GM12878 (cell line): ENCODE measurements around the gene STYXL1. TPM values are rescaled to one million over a fixed set of nuclear protein-coding genes. Genes with fewer than 3 reads are reported as not detected.
"Not testable (repeated sequence)": the region's sequence is repeated elsewhere in the genome, so short reads cannot be mapped to it uniquely, and the experiment has no call there.

Experiments used
- ATAC-seq: fragments of 200-7000 bp; cut with Tn5 transposase; 3 replicates; pipeline ENCODE4 v1.9.1; 2020; ENCODE audit warnings: mild to moderate bottlenecking, moderate library complexity
- BruUV-seq: library from RNA; stranded (reverse); fragments of 400-500 nt; replicated peaks from 2 replicates; lab custom pipeline; 2021; lab: Mats Ljungman, UMichigan
- CTCF ChIA-PET: fragments of 300-600 bp; sonication (Branson Sonifier 250); formaldehyde crosslinking; extraction: SDS; loops from one replicate; lab custom pipeline; 2021; ENCODE audit warnings: inconsistent platforms; lab: Yijun Ruan, JAX
- POLR2A ChIA-PET: fragments of 350-600 bp; formaldehyde crosslinking; extraction: SDS; loops from one replicate; lab custom pipeline; 2021; ENCODE audit warnings: inconsistent platforms; lab: Charles Lee
- RAD21 ChIA-PET: fragments of 300-600 bp; sonication (Branson Sonifier 250); formaldehyde crosslinking; loops from one replicate; lab custom pipeline; 2023; ENCODE audit warnings: antibody characterized with exemption; ENCODE audit not compliant: unreplicated experiment; lab: Charles Lee
- SMC1A ChIA-PET: fragments of 300-600 bp; sonication (Branson Sonifier 250); formaldehyde crosslinking; loops from one replicate; lab custom pipeline; 2023; ENCODE audit not compliant: unreplicated experiment, uncharacterized antibody; lab: Charles Lee
- DNase-seq: peaks from one replicate; pipeline ENCODE4 v3.0.0-alpha.2; 2011; ENCODE audit warnings: low read depth, low spot score
- FAIRE-seq: peaks from 3 replicates; lab custom pipeline; 2011; peaks lifted over from hg19 to GRCh38; lab: Jason Lieb, UNC
- H2AFZ ChIP-seq: 2 replicates; pipeline ENCODE4 v1.6.0; 2011; ENCODE audit warnings: low read depth, low read length, control low read depth; ENCODE audit not compliant: control insufficient read depth
- H3K27ac ChIP-seq: 2 replicates; pipeline ENCODE4 v1.5.1; 2011; ENCODE audit warnings: control low read depth; ENCODE audit not compliant: control insufficient read depth, insufficient read depth
- H3K27me3 ChIP-seq, 2 experiments: replicated peaks in 1 of 2; 2 replicates each; pipeline versions ENCODE4 v1.6.0 to v1.6.1; 2011; ENCODE audit warnings: low read length in 1 of 2; ENCODE audit not compliant: control insufficient read depth in 2 of 2, insufficient read depth in 2 of 2
- H3K36me3 ChIP-seq, 2 experiments: 2 replicates each; pipeline ENCODE4 v1.5.1; 2011; ENCODE audit warnings: low read length in 1 of 2; ENCODE audit not compliant: control insufficient read depth in 2 of 2, insufficient read depth in 2 of 2
- H3K4me1 ChIP-seq: 2 replicates; pipeline ENCODE4 v1.6.1; 2011; ENCODE audit warnings: mild to moderate bottlenecking, low read length, moderate library complexity, mixed read lengths; ENCODE audit not compliant: control insufficient read depth, insufficient read depth
- H3K4me2 ChIP-seq: 2 replicates; pipeline ENCODE4 v1.6.0; 2011; ENCODE audit warnings: control low read depth; ENCODE audit not compliant: control insufficient read depth, insufficient read depth
- H3K4me3 ChIP-seq: fragments of 200-600 bp; sonication (generic); 2 replicates; pipeline ENCODE4 v1.5.1; 2016
- H3K79me2 ChIP-seq: 2 replicates; pipeline ENCODE4 v1.6.0; 2011; ENCODE audit warnings: low read length; ENCODE audit not compliant: control insufficient read depth, insufficient read depth
- H3K9ac ChIP-seq: 2 replicates; pipeline ENCODE4 v1.8.0; 2011; ENCODE audit warnings: low read length, control low read depth, mixed read lengths; ENCODE audit not compliant: control insufficient read depth, insufficient read depth
- H3K9me3 ChIP-seq: replicated peaks from 3 replicates; pipeline ENCODE4 v1.5.1; 2011; ENCODE audit warnings: mild to moderate bottlenecking, low read length; ENCODE audit not compliant: control insufficient read depth, insufficient read depth
- H4K20me1 ChIP-seq: 2 replicates; pipeline ENCODE4 v1.6.0; 2011; ENCODE audit not compliant: control insufficient read depth, insufficient read depth
- CBX3 ChIP-seq: fragments of 200-600 bp; sonication (generic); IDR thresholded peaks from 2 replicates; pipeline ENCODE4 v1.6.1; 2016; ENCODE audit warnings: low read depth, borderline replicate concordance
- GATAD2B ChIP-seq: fragments of 450-650 bp; conservative IDR thresholded peaks from 2 replicates; pipeline ENCODE4 v1.6.1; 2017; ENCODE audit warnings: low read depth, mild to moderate bottlenecking, moderate library complexity
- NR2C2 ChIP-seq: IDR thresholded peaks from 2 replicates; pipeline ENCODE4 v1.6.1; 2011; ENCODE audit warnings: borderline replicate concordance, low read depth; ENCODE audit not compliant: control insufficient read depth, insufficient read length
- RCOR1 ChIP-seq: conservative IDR thresholded peaks from 2 replicates; pipeline ENCODE4 v1.6.1; 2012; ENCODE audit warnings: low read depth, low read length, improper control_type of control experiment
- WGBS: methylation state at CpG from one replicate; pipeline ENCODE4 v1.1.6; 2016; ENCODE audit warnings: low lambda C conversion rate; ENCODE audit not compliant: insufficient replicate concordance, insufficient coverage; ENCODE audit errors: missing lambda C conversion rate; 5-methylcytosine and 5-hydroxymethylcytosine counted together
- in situ Hi-C: fragments of 300-500 bp; cut with MboI; formaldehyde crosslinking; loops from 9 replicates; pipeline ENCODE4 v1.14.3; 2018; ENCODE audit warnings: mixed read lengths
- intact Hi-C: fragments of 100-400 bp; cut with micrococcal nuclease; formaldehyde crosslinking; loops from one replicate; pipeline ENCODE4 v1.14.2; 2022; ENCODE audit not compliant: unreplicated experiment
- polyA plus RNA-seq, 11 experiments: library from polyadenylated mRNA; depleted of rRNA in 4 of 11; unstranded in 6 of 11; stranded (reverse) in 5 of 11; fragments of >200 nt; fragmentation: Nextera tagmentation in 4 of 11; fragmentation: Illumina TruSeq in 1 of 11; extraction: Ambion mirVana in 4 of 11; extraction: Trizol in 1 of 11; gene quantifications; 1 replicate in 1 of 11; 2 replicates in 10 of 11; pipeline versions ENCODE4 v1.2.1 to v1.2.3, GENCODE V29; 2011 to 2016; ENCODE audit warnings: inconsistent platforms in 2 of 11, missing spikeins in 2 of 11, low read depth in 1 of 11
- total RNA-seq, 4 experiments: library from RNA; depleted of rRNA in 3 of 4; stranded (reverse); fragments of >200 nt in 3 of 4; fragmentation: Illumina TruSeq in 1 of 4; extraction: Trizol in 1 of 4; gene quantifications; 2 replicates each; pipeline versions ENCODE4 v1.2.1 to v1.2.3, GENCODE V29; 2013 to 2021

The STYXL1 gene
- total and polyA plus RNA-seq, 10 of the 15 experiments (the other 5 are each of a cell fraction or from before 2014, with no cell fraction given): 18.4 to 65.9 (median 40.7) TPM

DNA sequence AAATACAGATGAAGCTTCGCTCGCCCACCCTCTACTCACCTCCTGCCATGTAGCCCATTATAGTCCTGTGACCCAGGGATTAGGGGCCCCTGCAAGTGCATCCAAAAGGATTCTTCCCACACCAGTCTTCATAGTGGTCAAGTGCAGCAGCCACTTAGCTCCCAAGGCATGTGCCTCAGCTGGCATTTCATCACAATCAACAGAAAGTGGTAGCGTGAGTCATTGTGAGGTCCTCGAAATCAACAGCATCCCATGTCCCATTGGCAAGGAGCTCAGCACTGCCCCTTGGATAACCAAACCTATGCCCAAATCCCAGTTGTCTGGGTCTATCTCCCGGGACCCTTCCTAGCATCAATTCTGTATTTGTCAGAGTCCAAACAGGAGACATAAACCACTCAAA is 45.7 kb upstream of the STYXL1 start:
- H3K79me2 ChIP-seq, BruUV-seq, CTCF ChIA-PET, ATAC-seq, H3K4me1 ChIP-seq, H3K9me3 ChIP-seq, H3K27ac ChIP-seq, FAIRE-seq, H4K20me1 ChIP-seq, SMC1A ChIA-PET, H3K9ac ChIP-seq, H3K4me3 ChIP-seq, in situ Hi-C loops, H3K4me2 ChIP-seq, H3K36me3 ChIP-seq, RAD21 ChIA-PET, DNase-seq, H3K27me3 ChIP-seq, H2AFZ ChIP-seq: not testable (repeated sequence)
- POLR2A ChIA-PET: interaction anchor here (0.6 kb wide), 2 partner anchors 85 to 327 kb away, joined by 3 to 4 read pairs; no protein-coding TSS in a partner anchor
- 37% methylated on average over 5 of the region's 5 CpGs for WGBS
- intact Hi-C loops: loop anchor here (5.0 kb wide), 1 partner anchor 49 kb away; no protein-coding TSS in a partner anchor

- intact Hi-C loops (loop anchor here (5.0 kb wide), 1 partner anchor 51 kb away; no protein-coding TSS in a partner anchor), in situ Hi-C loops (no loop called here)
- Histone ChIP-seq H3K4me1 (no peaks in the 10 kb centered on the region), H3K27ac (no peak overlapping the region), H3K9me3 (no peaks in the 10 kb centered on the region), H3K9ac (no peak overlapping the region), H4K20me1 (no peaks in the 10 kb centered on the region), H3K27me3 (no peaks in the 10 kb centered on the region), H3K4me2 (no peak overlapping the region), H3K79me2 (no peaks in the 10 kb centered on the region), H2AFZ (no peak overlapping the region), H3K36me3 (no peaks in the 10 kb centered on the region), H3K4me3 (no peak overlapping the region)
- TF ChIP-seq RCOR1 (no peak), GATAD2B (no peak), NR2C2 (no peak), CBX3 (no peak)
- ChIA-PET SMC1A (no interaction called here), RAD21 (no interaction called here), CTCF (interaction anchor here (0.7 kb wide), 1 partner anchor 10 kb away, joined by 3 read pairs; no protein-coding TSS in a partner anchor), POLR2A (no interaction called here)
- WGBS: 75% methylated on average over 5 of the region's 5 CpGs
- no peak for FAIRE-seq
- DNase-seq: no peak
- no TSS peak for BruUV-seq
- ATAC-seq: no peak
Measured at GRCh38 chr7:76091506-76091905, 43.7 kb upstream of the STYXL1 start.
